Mesenchymal stem cell (in vitro differentiated cells and primary cell): ENCODE results near the gene PPP1R12A.

Experiments
- DNase-seq: peaks from one replicate; pipeline ENCODE4 v3.0.0-alpha.2; 2013
- H2AFZ ChIP-seq: one replicate; pipeline ENCODE4 v1.6.1; 2013; ENCODE audit warnings: low read depth, mild to moderate bottlenecking, control low read depth, inconsistent platforms, low read length, moderate library complexity
- H2AK5ac ChIP-seq: 2 replicates; pipeline ENCODE4 v1.6.1; 2013; ENCODE audit warnings: low read length, moderate library complexity, mild to moderate bottlenecking, inconsistent platforms; ENCODE audit not compliant: severe bottlenecking
- H2BK120ac ChIP-seq: one replicate; pipeline ENCODE4 v1.6.1; 2013; ENCODE audit warnings: low read depth, mild to moderate bottlenecking, inconsistent platforms, low read length, moderate library complexity
- H2BK12ac ChIP-seq, 2 experiments: one replicate each; pipeline ENCODE4 v1.6.1; 2013; ENCODE audit warnings: inconsistent platforms in 2 of 2, low read length in 2 of 2, mild to moderate bottlenecking in 2 of 2, moderate library complexity in 2 of 2, control low read depth in 1 of 2
- H2BK15ac ChIP-seq: one replicate; pipeline ENCODE4 v1.6.1; 2013; ENCODE audit warnings: mild to moderate bottlenecking, low read depth, inconsistent platforms; ENCODE audit not compliant: poor library complexity, severe bottlenecking
- H2BK5ac ChIP-seq: 2 replicates; pipeline ENCODE4 v1.6.1; 2013; ENCODE audit warnings: low read depth, mild to moderate bottlenecking, low read length, control low read depth, inconsistent platforms; ENCODE audit not compliant: poor library complexity, severe bottlenecking
- H3K14ac ChIP-seq, 2 experiments: one replicate each; pipeline ENCODE4 v1.6.1; 2013; ENCODE audit warnings: inconsistent platforms in 2 of 2, low read length in 2 of 2, control low read depth in 1 of 2, mild to moderate bottlenecking in 1 of 2, moderate library complexity in 1 of 2
- H3K18ac ChIP-seq, 2 experiments: one replicate each; pipeline ENCODE4 v1.6.1; 2013; ENCODE audit warnings: inconsistent platforms in 2 of 2, low read length in 2 of 2, control low read depth in 1 of 2, low read depth in 1 of 2, mild to moderate bottlenecking in 1 of 2
- H3K23ac ChIP-seq, 2 experiments: one replicate each; pipeline ENCODE4 v1.6.1; 2013; ENCODE audit warnings: inconsistent platforms in 2 of 2, low read length in 2 of 2, mild to moderate bottlenecking in 2 of 2, moderate library complexity in 2 of 2, control low read depth in 1 of 2
- H3K27ac ChIP-seq: 2 replicates; pipeline ENCODE4 v1.5.1; 2013; ENCODE audit warnings: mild to moderate bottlenecking, moderate library complexity, low read length, control low read depth, inconsistent platforms; ENCODE audit not compliant: poor library complexity, severe bottlenecking
- H3K27me3 ChIP-seq, 2 experiments: 2 replicates each; pipeline versions ENCODE4 v1.6.1 to v1.7.0; 2013; ENCODE audit warnings: low read length in 2 of 2, mild to moderate bottlenecking in 2 of 2, moderate library complexity in 2 of 2, control low read depth in 1 of 2, inconsistent platforms in 1 of 2; ENCODE audit not compliant: control insufficient read depth in 1 of 2, insufficient read depth in 1 of 2
- H3K36me3 ChIP-seq, 2 experiments: 2 replicates each; pipeline versions ENCODE4 v1.6.1 to v1.7.0; 2013; ENCODE audit warnings: low read length in 2 of 2, control low read depth in 1 of 2, inconsistent platforms in 1 of 2, low read depth in 1 of 2, mild to moderate bottlenecking in 1 of 2; ENCODE audit not compliant: insufficient read depth in 2 of 2, control insufficient read depth in 1 of 2
- H3K4ac ChIP-seq, 2 experiments: one replicate each; pipeline ENCODE4 v1.6.1; 2013; ENCODE audit warnings: inconsistent platforms in 2 of 2, low read length in 2 of 2, mild to moderate bottlenecking in 2 of 2, moderate library complexity in 2 of 2, control low read depth in 1 of 2, low read depth in 1 of 2
- H3K4me1 ChIP-seq: 2 replicates; pipeline ENCODE4 v1.6.1; 2013; ENCODE audit warnings: low read depth, low read length, control low read depth; ENCODE audit not compliant: control insufficient read depth, insufficient read depth
- H3K4me2 ChIP-seq: 2 replicates; pipeline ENCODE4 v1.6.1; 2013; ENCODE audit warnings: low read length, mild to moderate bottlenecking, inconsistent platforms; ENCODE audit not compliant: poor library complexity, severe bottlenecking
- H3K4me3 ChIP-seq, 2 experiments: 2 replicates each; pipeline versions ENCODE4 v1.5.1 to v1.7.0; 2013; ENCODE audit warnings: low read length in 2 of 2, mild to moderate bottlenecking in 2 of 2, control low read depth in 1 of 2, low read depth in 1 of 2; ENCODE audit not compliant: insufficient read depth in 1 of 2
- H3K79me1 ChIP-seq: replicated peaks from 2 replicates; pipeline ENCODE4 v1.6.1; 2013; ENCODE audit warnings: mild to moderate bottlenecking, control low read depth, low read length, inconsistent platforms; ENCODE audit not compliant: poor library complexity, severe bottlenecking
- H3K9ac ChIP-seq: 2 replicates; pipeline ENCODE4 v1.7.0; 2013; ENCODE audit warnings: mild to moderate bottlenecking, low read length, moderate library complexity
- H3K9me3 ChIP-seq: 2 replicates; pipeline ENCODE4 v1.7.0; 2013; ENCODE audit warnings: mild to moderate bottlenecking, low read length; ENCODE audit not compliant: control insufficient read depth
- H4K8ac ChIP-seq: one replicate; pipeline ENCODE4 v1.6.1; 2013; ENCODE audit warnings: inconsistent platforms, mild to moderate bottlenecking, low read length, moderate library complexity
- H4K91ac ChIP-seq: one replicate; pipeline ENCODE4 v1.6.1; 2013; ENCODE audit warnings: mild to moderate bottlenecking, low read length, inconsistent platforms
- WGBS: methylation state at CpG from one replicate; pipeline ENCODE4 v1.1.7; 2013; ENCODE audit warnings: mixed read lengths; 5-methylcytosine and 5-hydroxymethylcytosine counted together

Gene PPP1R12A

GRCh38 chr12:79887890-79888289 lies 47.0 kb downstream of the PPP1R12A start:
- Histone ChIP-seq H3K79me1 (peaks cover 3% of the 10 kb centered on the region), H2BK12ac (no peak overlapping the region), H3K4me3 (no peak overlapping the region), H3K9me3 (no peaks in the 10 kb centered on the region), H3K23ac (no peak overlapping the region), H3K4ac (no peak overlapping the region), H2AFZ (no peak overlapping the region), H3K36me3 (no peaks in the 10 kb centered on the region), H3K27me3 (no peaks in the 10 kb centered on the region), H2BK15ac (no peak overlapping the region), H3K4me2 (peak overlapping the region; percentile 16), H3K14ac (no peak overlapping the region), H3K27ac (no peak overlapping the region), H4K8ac (no peak overlapping the region), H2BK5ac (no peak overlapping the region), H3K9ac (peak overlapping the region; percentile 8), H2BK120ac (no peak overlapping the region), H4K91ac (no peak overlapping the region), H3K18ac (no peak overlapping the region), H3K4me1 (peaks cover 1% of the 10 kb centered on the region), H2AK5ac (no peak overlapping the region)
- WGBS: no CpG with 5 or more reads among the region's 1 CpG
- DNase-seq: no peak

- WGBS: 100% methylated on average over 2 of the region's 3 CpGs
- Histone ChIP-seq H3K4me3 (no peak overlapping the region), H3K14ac (no peak overlapping the region), H2AFZ (no peak overlapping the region), H3K23ac (no peak overlapping the region), H4K91ac (no peak overlapping the region), H3K9me3 (no peaks in the 10 kb centered on the region), H3K36me3 (no peaks in the 10 kb centered on the region), H3K27me3 (no peaks in the 10 kb centered on the region), H2BK12ac (no peak overlapping the region), H2BK15ac (no peak overlapping the region), H3K4ac (no peak overlapping the region), H3K18ac (no peak overlapping the region), H3K79me1 (peaks cover 4% of the 10 kb centered on the region), H2AK5ac (no peak overlapping the region), H3K4me1 (peaks cover 1% of the 10 kb centered on the region), H3K4me2 (no peak overlapping the region), H3K27ac (no peak overlapping the region), H2BK120ac (no peak overlapping the region), H2BK5ac (no peak overlapping the region), H3K9ac (peak overlapping the region; percentile 11), H4K8ac (no peak overlapping the region)
- peak; percentile 67 for DNase-seq
These were observed 47.9 kb downstream of the PPP1R12A start for GRCh38 chr12:79886917-79887519.

- Histone ChIP-seq H3K27me3 (no peaks in the 10 kb centered on the region), H3K36me3 (no peaks in the 10 kb centered on the region), H3K18ac (no peak overlapping the region), H3K4ac (no peak overlapping the region), H3K4me3 (no peak overlapping the region), H4K91ac (no peak overlapping the region), H3K4me1 (peaks cover 1% of the 10 kb centered on the region), H2BK15ac (no peak overlapping the region), H3K4me2 (no peak overlapping the region), H2AK5ac (no peak overlapping the region), H3K27ac (no peak overlapping the region), H3K23ac (no peak overlapping the region), H3K14ac (no peak overlapping the region), H3K9me3 (no peaks in the 10 kb centered on the region), H2AFZ (no peak overlapping the region), H3K9ac (peak overlapping the region; percentile 16), H2BK120ac (no peak overlapping the region), H4K8ac (no peak overlapping the region), H2BK12ac (no peak overlapping the region), H3K79me1 (peaks cover 6% of the 10 kb centered on the region), H2BK5ac (no peak overlapping the region)
- no peak for DNase-seq
- 71% methylated on average over 1 of the region's 3 CpGs for WGBS
These were observed 48.9 kb downstream of the PPP1R12A start for GRCh38 chr12:79885911-79886490.

- H3K14ac ChIP-seq: no peak overlapping the region
- no peak overlapping the region for H3K27ac ChIP-seq
These were observed 50.4 kb downstream of the PPP1R12A start for GRCh38 chr12:79884401-79885006.

More at GRCh38 chr12:79884401-79885006, 50.4 kb downstream of the PPP1R12A start:
- no peak overlapping the region for H2BK15ac ChIP-seq
- WGBS: 100% methylated on average over 1 of the region's 3 CpGs
- no peak overlapping the region for H3K4ac ChIP-seq
- H3K36me3 ChIP-seq: no peaks in the 10 kb centered on the region
- H2BK120ac ChIP-seq: no peak overlapping the region
- H3K23ac ChIP-seq: no peak overlapping the region
- no peaks in the 10 kb centered on the region for H3K27me3 ChIP-seq
- H2AK5ac ChIP-seq: no peak overlapping the region
- H3K4me2 ChIP-seq: no peak overlapping the region
- H2BK12ac ChIP-seq: no peak overlapping the region
- peaks cover 7% of the 10 kb centered on the region for H3K79me1 ChIP-seq
- no peak overlapping the region for H4K91ac ChIP-seq
- H3K4me3 ChIP-seq: no peak overlapping the region
- H4K8ac ChIP-seq: no peak overlapping the region
- H2AFZ ChIP-seq: no peak overlapping the region
- H3K9ac ChIP-seq: peak overlapping the region; percentile 72
- H3K18ac ChIP-seq: no peak overlapping the region
- peaks cover 1% of the 10 kb centered on the region for H3K4me1 ChIP-seq
- DNase-seq: no peak
- H2BK5ac ChIP-seq: no peak overlapping the region
- H3K9me3 ChIP-seq: no peaks in the 10 kb centered on the region
